ENCODE results near the gene SKP2.

SKP2 gene

GRCh38 chr5:36208786-36209185 is 56.9 kb downstream of the SKP2 start:
- no peak for FAIRE-seq

GRCh38 chr5:36209664-36210063 is 57.8 kb downstream of the SKP2 start:
- DNase-seq (ENCODE audit: insufficient read length) (no peak), FAIRE-seq (no peak)
- no peak for TF ChIP-seq POLR2A (IDR thresholded peaks at IDR 0.05; ENCODE audit: low read depth, low read length)
- no peak for TF ChIP-seq POLR2AphosphoS5 (IDR thresholded peaks at IDR 0.05; ENCODE audit: low read depth, low read length)
- TF ChIP-seq TAF1 (IDR thresholded peaks at IDR 0.05; ENCODE audit: borderline replicate concordance, low read depth, low read length) = no peak

More at GRCh38 chr5:36208786-36209185, 56.9 kb downstream of the SKP2 start:
- TF ChIP-seq POLR2A (IDR thresholded peaks at IDR 0.05; ENCODE audit: low read depth, low read length) (no peak), POLR2AphosphoS5 (IDR thresholded peaks at IDR 0.05; ENCODE audit: low read depth, low read length) (no peak), TAF1 (IDR thresholded peaks at IDR 0.05; ENCODE audit: borderline replicate concordance, low read depth, low read length) (no peak)
- no peak for DNase-seq (ENCODE audit: insufficient read length)

- DNase-seq (ENCODE audit: insufficient read length) (no peak), FAIRE-seq (no peak)
- no peak for TF ChIP-seq POLR2AphosphoS5 (IDR thresholded peaks at IDR 0.05; ENCODE audit: low read depth, low read length)
Measured at GRCh38 chr5:36214436-36214835, 62.5 kb downstream of the SKP2 start.

- no peak for FAIRE-seq
- no peak for TF ChIP-seq POLR2A (IDR thresholded peaks at IDR 0.05; ENCODE audit: low read depth, low read length)
- TF ChIP-seq POLR2AphosphoS5 (IDR thresholded peaks at IDR 0.05; ENCODE audit: low read depth, low read length) = no peak
- no peak for DNase-seq (ENCODE audit: insufficient read length)
Measured at GRCh38 chr5:36215910-36216309, 64.0 kb downstream of the SKP2 start.

- no peak for FAIRE-seq
- DNase-seq (ENCODE audit: insufficient read length) = no peak
- TF ChIP-seq POLR2AphosphoS5 (IDR thresholded peaks at IDR 0.05; ENCODE audit: low read depth, low read length) (no peak), POLR2A (IDR thresholded peaks at IDR 0.05; ENCODE audit: low read depth, low read length) (no peak), TAF1 (IDR thresholded peaks at IDR 0.05; ENCODE audit: borderline replicate concordance, low read depth, low read length) (no peak)
Measured at GRCh38 chr5:36217567-36217966, 65.7 kb downstream of the SKP2 start.

- DNase-seq (ENCODE audit: insufficient read length) = no peak
- TF ChIP-seq POLR2A (IDR thresholded peaks at IDR 0.05; ENCODE audit: low read depth, low read length) (no peak), TAF1 (IDR thresholded peaks at IDR 0.05; ENCODE audit: borderline replicate concordance, low read depth, low read length) (no peak), POLR2AphosphoS5 (IDR thresholded peaks at IDR 0.05; ENCODE audit: low read depth, low read length) (no peak)
- FAIRE-seq = no peak
Measured at GRCh38 chr5:36217988-36218387, 66.1 kb downstream of the SKP2 start.

GRCh38 chr5:36222620-36223019 is 70.7 kb downstream of the SKP2 start:
- TF ChIP-seq TAF1 (IDR thresholded peaks at IDR 0.05; ENCODE audit: borderline replicate concordance, low read depth, low read length) = no peak
- TF ChIP-seq POLR2AphosphoS5 (IDR thresholded peaks at IDR 0.05; ENCODE audit: low read depth, low read length) = no peak
- no peak for TF ChIP-seq POLR2A (IDR thresholded peaks at IDR 0.05; ENCODE audit: low read depth, low read length)

DNA sequence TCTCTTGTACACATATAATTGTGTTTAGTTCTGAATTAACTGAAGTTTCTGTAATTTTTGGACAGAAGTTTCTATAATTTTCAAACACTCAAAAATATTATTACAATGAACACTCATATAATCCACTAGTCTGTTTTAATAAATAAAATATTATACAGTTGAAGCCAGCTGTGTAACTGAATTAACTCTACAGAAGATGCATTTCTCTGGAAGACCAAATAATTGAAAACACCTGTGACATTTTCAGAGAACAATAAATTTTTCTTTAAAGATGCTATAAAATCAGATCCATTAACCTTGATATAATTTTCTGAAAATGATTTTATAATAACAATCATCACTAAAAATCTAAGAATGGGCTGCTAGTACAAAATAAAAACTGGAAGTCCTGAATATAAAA is 75.1 kb downstream of the SKP2 start:
- DNase-seq (ENCODE audit: insufficient read length) (no peak), FAIRE-seq (no peak)
- TF ChIP-seq POLR2A (IDR thresholded peaks at IDR 0.05; ENCODE audit: low read depth, low read length) (no peak), TAF1 (IDR thresholded peaks at IDR 0.05; ENCODE audit: borderline replicate concordance, low read depth, low read length) (no peak), POLR2AphosphoS5 (IDR thresholded peaks at IDR 0.05; ENCODE audit: low read depth, low read length) (no peak)

More at GRCh38 chr5:36222620-36223019, 70.7 kb downstream of the SKP2 start:
- no peak for FAIRE-seq
- DNase-seq (ENCODE audit: insufficient read length) = no peak

DNA sequence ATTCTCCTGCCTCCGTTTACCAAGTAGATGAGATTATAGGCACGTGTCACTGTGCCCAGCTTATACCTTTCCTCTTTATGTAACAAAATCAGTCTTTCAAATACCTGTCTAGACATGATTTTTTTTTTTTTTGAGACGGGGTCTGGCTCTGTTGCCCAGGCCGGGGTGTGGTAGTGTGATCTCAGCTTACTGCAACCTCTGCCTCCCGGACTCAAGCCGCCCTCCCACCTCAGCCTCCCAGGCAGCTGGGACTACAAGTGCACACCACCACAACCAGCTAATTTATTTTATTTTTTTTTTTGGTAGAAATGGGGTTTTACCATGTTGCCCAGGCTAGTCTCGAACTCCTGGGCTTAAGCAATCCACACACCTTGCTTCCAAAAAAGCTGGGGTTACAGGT is 76.6 kb downstream of the SKP2 start:
- FAIRE-seq = no peak
- TF ChIP-seq POLR2AphosphoS5 (IDR thresholded peaks at IDR 0.05; ENCODE audit: low read depth, low read length) = no peak
- no peak for TF ChIP-seq POLR2A (IDR thresholded peaks at IDR 0.05; ENCODE audit: low read depth, low read length)
- no peak for TF ChIP-seq TAF1 (IDR thresholded peaks at IDR 0.05; ENCODE audit: borderline replicate concordance, low read depth, low read length)
- DNase-seq (ENCODE audit: insufficient read length) = no peak

DNA sequence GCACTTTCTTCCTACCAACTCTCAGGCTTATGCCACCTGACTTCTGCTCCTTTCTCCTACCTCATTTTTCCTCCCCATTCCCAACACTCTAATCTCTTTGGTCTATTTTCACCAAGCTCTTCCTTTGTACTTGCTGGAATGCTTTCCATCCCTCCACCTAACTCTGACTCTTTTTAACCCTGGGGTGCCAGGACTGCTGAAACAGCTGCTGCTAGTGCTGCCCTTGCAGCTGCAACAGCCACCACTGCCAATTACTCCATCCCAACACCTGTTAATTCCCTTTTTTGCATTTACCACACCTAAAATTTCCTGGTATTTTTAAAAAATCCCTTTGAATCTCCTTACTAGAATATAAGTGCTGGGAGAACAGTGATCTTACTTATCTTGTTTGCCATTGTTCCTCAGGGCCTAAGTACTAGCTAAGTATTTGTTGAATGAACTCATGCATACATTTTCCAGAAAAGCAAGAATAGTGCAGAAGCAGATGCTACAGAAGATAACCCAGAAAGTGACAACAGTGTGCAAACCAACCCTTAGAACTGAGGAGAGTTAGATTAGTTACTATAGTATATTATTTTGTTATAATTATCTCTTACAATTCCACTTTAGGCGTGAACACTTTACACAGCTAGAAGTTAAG is 78.4 kb downstream of the SKP2 start:
- DNase-seq (ENCODE audit: insufficient read length) (no peak), FAIRE-seq (no peak)
- TF ChIP-seq TAF1 (IDR thresholded peaks at IDR 0.05; ENCODE audit: borderline replicate concordance, low read depth, low read length) (no peak), POLR2AphosphoS5 (IDR thresholded peaks at IDR 0.05; ENCODE audit: low read depth, low read length) (no peak), POLR2A (IDR thresholded peaks at IDR 0.05; ENCODE audit: low read depth, low read length) (no peak)

GRCh38 chr5:36232533-36232932 is 80.6 kb downstream of the SKP2 start:
- TF ChIP-seq TAF1 (IDR thresholded peaks at IDR 0.05; ENCODE audit: borderline replicate concordance, low read depth, low read length) (no peak), POLR2A (IDR thresholded peaks at IDR 0.05; ENCODE audit: low read depth, low read length) (no peak), POLR2AphosphoS5 (IDR thresholded peaks at IDR 0.05; ENCODE audit: low read depth, low read length) (no peak)
- DNase-seq (ENCODE audit: insufficient read length) = no peak
- FAIRE-seq = no peak
